Lung microvascular endothelial cell (primary cell): Measurements from ENCODE around the gene ALDH3B2. TPM values are rescaled to one million over a fixed set of nuclear protein-coding genes. Genes with fewer than 3 reads are reported as not detected.

ENCODE experiments used
- DNase-seq, 2 donors: peaks; one replicate each; pipeline versions ENCODE4 v3.0.0 to v3.0.0-alpha.2; 2010; ENCODE audit warnings: low read depth in 2 of 2
- total RNA-seq: library from RNA; depleted of rRNA; stranded (reverse); fragments of >200 nt; gene quantifications from 2 replicates; pipeline ENCODE4 v1.2.1, GENCODE V29; 2014

ALDH3B2 gene
- total RNA-seq, 1 donor from 2014 or later, result not detected

- DNase-seq, result peak; percentile 35 to 65
Measured at GRCh38 chr11:67613960-67614715, 60.3 kb downstream of the ALDH3B2 start.

- DNase-seq, result no peak
Measured at GRCh38 chr11:67613313-67613959, 61.0 kb downstream of the ALDH3B2 start.

GRCh38 chr11:67612751-67613150, 61.7 kb downstream of the ALDH3B2 start:
- no peak for DNase-seq

Other genes with a start within 250 kb of the ALDH3B2 start
- 21.8 and 23.0 TPM in 2 replicates for gene RPS6KB2, start 246.1 kb downstream of the ALDH3B2 start, total RNA-seq
- gene PTPRCAP, start 236.9 kb downstream of the ALDH3B2 start, total RNA-seq, result 0.20 TPM in 1 of 2 replicates, not detected in the other
- gene CORO1B, start 231.1 kb downstream of the ALDH3B2 start, total RNA-seq, result 91.9 and 111 TPM in 2 replicates
- not detected in 2 replicates for gene GPR152, start 221.9 kb downstream of the ALDH3B2 start, total RNA-seq
- 0.60 and 1.3 TPM in 2 replicates for gene CABP4, start 219.3 kb downstream of the ALDH3B2 start, total RNA-seq
- gene TMEM134, start 205.4 kb downstream of the ALDH3B2 start, total RNA-seq, result 14.2 and 16.1 TPM in 2 replicates
- 67.1 and 112 TPM in 2 replicates for gene AIP, start 191.6 kb downstream of the ALDH3B2 start, total RNA-seq
- 3.6 and 5.2 TPM in 2 replicates for gene PITPNM1, start 169.3 kb downstream of the ALDH3B2 start, total RNA-seq
- 13.1 and 19.2 TPM in 2 replicates for gene CDK2AP2, start 166.5 kb downstream of the ALDH3B2 start, total RNA-seq
- not detected in 2 replicates for gene CABP2, start 151.2 kb downstream of the ALDH3B2 start, total RNA-seq
- 638 and 947 TPM in 2 replicates for gene GSTP1, start 90.8 kb downstream of the ALDH3B2 start, total RNA-seq
- gene NDUFV1, start 67.7 kb downstream of the ALDH3B2 start, total RNA-seq, result 143 and 149 TPM in 2 replicates
- 7.1 and 7.6 TPM in 2 replicates for gene NUDT8, start 44.7 kb downstream of the ALDH3B2 start, total RNA-seq
- not detected in 2 replicates for gene TBX10, start 34.9 kb downstream of the ALDH3B2 start, total RNA-seq
- not detected in 2 replicates for gene ACY3, start 23.9 kb downstream of the ALDH3B2 start, total RNA-seq